Measurements from ENCODE around the gene MORC4.

MORC4 gene

GRCh38 chrX:106903856-106904528, 96.0 kb downstream of the MORC4 start:
- DNase-seq: no peak

DNA sequence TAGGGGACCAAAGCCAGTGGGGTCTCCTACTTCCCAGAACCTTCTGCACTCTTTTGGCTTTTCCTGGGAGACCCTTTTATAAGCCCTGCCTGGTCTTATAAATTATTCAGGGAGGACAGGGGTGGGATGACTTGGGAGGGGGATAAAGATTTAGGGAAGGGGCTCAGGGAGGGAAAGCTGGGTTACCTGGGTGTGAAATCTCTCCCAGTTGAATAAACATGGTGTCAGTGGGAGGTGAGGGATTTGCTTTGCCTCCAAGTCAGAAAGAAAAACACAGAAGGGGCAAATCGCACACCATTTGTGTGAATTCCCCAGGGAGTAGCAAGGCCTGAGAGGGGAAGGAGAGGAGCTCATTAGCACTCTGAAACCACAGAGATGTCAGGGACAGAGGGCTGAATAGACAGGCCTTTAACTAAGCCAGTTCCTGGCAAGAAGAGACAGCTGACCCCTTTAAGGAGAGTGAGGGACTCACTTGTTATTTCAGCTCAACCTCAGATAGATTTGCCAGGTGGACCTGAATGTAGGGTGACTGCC, 96.7 kb downstream of the MORC4 start, which contains the start of gene RIPPLY1:
TSS of gene RIPPLY1 (minus strand) at position 51 of the 534 bp plus-strand sequence. CDS start 54 bp downstream, outside the sequence.
- no peak for DNase-seq

DNA sequence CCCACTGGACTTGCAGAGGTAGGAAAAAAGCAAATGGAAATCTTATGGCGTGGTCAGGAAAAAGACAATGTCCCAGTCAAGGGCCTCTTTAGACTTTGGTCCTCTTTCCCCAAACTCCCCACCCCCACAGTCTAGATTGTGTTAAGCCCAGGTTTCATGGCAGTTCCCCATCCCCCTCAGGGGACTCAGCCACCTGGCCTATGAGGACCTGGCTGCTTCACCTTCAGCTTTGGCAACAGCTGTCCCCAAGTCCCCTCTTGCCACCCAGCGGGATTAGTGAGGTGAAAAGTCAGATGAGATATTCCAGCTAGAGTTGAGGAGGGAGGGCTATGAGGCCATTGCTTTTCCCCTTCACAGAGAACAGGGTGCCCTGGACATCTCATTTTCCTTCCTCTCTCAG, 97.3 kb downstream of the MORC4 start:
- no peak for DNase-seq

GRCh38 chrX:106901781-106902219, 98.2 kb downstream of the MORC4 start:
- DNase-seq: no peak

- DNase-seq: no peak
Measured at GRCh38 chrX:106901341-106901740, 98.7 kb downstream of the MORC4 start.

DNA sequence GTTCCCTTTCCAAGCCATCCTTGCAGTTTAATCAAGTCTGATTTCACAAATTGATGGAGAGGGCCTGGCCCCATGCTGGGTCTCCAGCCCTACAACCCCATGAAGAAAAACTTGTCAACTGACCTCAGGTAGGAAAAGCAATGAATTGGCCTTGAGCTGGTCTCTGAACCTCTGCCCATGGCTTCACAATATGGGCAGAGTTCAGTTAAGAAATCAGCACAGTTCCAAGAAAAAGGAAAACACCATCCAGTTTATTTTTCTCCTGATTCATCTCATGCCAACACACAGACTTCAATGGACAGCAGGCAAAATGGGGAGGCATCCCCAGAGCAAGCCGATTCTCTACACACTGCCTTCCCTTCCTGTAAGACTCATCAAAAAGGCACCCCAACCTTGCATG, 100.2 kb downstream of the MORC4 start:
- DNase-seq: no peak

GRCh38 chrX:106899276-106899675, 100.7 kb downstream of the MORC4 start:
- DNase-seq: no peak

DNA sequence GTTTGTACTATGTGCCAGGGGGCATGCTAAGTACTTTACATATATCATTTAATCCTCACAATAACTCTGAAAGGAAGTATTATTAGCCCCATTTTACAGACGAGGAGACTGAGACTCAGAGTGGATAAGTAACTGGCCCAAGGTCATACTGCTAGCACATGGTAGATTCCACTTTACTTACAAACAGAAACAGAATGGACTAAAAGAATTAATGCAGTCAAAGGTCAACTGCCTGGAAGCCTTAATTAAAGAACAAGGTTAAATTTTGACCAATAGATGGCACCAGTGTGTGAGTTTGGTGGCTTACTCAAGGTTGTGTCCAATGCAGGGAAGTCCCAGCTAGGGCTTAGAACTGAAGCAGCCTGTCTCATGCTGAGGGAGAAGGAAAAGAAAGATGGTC, 101.5 kb downstream of the MORC4 start:
- peak; percentile 4 for DNase-seq

DNA sequence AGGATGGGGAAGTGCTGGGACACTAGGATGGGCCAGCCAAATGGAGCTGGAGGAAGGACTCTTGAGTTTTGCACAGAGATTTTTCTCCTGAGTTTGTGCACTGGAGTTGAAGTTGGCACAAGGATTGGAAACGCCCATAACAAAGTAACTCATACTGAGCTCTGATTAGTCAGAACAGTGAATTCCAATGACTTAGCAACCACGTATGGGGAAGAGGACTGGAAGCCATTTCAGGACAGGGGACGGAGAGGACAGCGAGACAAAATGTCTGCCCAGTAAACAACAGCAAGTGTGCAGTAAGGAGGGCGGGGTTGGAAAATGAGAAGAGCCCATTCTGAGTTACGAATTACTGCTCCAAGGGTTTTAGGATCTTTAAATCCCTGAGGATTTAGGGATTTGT, 102.8 kb downstream of the MORC4 start:
- DNase-seq: no peak

DNA sequence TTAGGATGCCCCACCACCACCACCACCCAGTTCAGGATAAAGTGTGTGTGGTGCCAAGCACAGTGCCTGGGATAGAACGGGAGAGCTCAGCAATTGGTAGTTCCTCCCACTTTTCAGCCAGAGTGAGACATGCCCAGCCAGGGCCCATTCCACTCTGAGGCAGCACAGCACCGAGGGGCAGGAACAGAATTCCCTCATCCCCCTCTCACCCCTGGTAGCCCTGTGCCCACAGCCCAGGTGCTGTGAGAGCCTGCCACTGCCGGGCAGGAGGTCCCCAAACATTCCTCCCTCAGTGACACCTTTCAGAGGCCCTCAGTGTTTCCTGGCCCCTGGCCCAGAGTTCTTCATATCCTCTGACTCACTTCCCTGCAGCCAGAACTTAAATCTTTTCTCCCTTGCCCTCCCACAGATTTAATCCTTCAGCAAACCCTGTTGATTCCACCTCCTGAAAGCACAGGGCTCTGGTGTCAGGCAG, 105.0 kb downstream of the MORC4 start:
- DNase-seq: no peak

DNA sequence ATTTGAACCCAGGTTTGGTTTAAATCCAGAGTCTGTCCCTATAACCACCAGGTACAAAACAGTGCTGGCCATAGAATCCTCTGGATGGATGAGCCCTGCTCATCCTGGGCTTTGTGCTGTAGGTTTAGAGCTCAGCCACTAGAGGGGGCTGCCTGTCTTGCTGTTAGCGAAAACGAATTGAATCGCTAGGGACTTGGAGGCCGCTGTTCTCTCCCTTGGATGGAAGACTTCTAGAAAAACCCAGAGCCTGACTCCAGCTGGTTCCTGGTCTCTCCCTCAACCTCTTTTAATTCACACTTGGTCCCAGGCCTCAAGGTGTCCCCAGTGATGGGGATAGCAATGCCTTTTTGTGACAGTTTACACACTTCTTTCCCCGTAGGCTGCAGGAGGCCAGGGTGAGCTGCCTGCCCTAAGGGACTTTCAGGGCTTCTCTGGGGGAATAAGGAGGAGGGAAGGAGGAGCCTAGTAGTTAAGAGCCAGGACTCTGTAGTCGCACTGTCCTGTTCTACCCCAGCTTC, 105.6 kb downstream of the MORC4 start:
- DNase-seq: peak; percentile 58

DNA sequence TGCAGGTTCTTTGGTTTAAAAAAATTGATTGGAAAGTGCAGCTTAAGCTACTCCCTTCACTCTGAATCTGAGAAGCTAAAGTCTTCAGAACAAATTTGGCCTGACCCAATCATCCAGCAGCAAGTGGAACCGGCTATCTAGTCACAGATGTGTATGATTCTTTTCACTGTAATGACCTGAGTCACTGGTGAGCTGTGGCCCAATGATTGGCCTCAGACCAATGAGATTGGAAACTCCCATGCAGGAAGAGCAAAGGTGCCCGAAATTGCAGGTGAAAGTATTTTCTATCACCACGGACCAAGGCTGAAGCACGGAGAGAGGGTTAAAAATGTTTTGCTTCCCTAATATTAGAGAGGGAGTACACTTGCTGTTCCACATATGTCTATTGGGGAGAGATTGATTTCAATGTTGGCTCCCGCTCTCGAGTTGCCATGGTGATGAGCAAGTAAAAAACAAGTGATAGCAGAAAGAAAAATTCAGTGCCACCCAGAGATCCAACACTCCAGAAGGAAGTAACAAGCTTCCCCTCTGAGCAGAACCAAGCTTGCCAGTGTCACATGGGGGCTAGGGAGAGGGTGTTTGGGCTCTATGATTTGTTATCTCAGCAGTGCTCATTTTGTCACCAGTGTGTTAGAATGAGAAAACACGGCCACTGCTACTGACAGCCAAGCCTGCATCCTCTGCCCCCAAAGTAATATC, 108.1 kb downstream of the MORC4 start:
- DNase-seq: no peak
